Endodermal cell (in vitro differentiated cells): ENCODE results near the gene ATP5PB. TPM values are rescaled to one million over a fixed set of nuclear protein-coding genes. Genes with fewer than 3 reads are reported as not detected.

ENCODE experiments used
- DNase-seq: peaks from one replicate; pipeline ENCODE4 v3.0.0-alpha.2; 2017
- H3K27ac ChIP-seq: 2 replicates; pipeline ENCODE4 v1.5.1; 2013; ENCODE audit warnings: mild to moderate bottlenecking, low read depth, low read length, moderate library complexity
- H3K27me3 ChIP-seq: 2 replicates; pipeline ENCODE4 v1.6.1; 2013; ENCODE audit warnings: mild to moderate bottlenecking, low read length, moderate library complexity; ENCODE audit not compliant: insufficient read depth, control insufficient read depth, poor library complexity, severe bottlenecking
- H3K36me3 ChIP-seq: 2 replicates; pipeline ENCODE4 v1.7.0; 2013; ENCODE audit warnings: mild to moderate bottlenecking, low read length, moderate library complexity; ENCODE audit not compliant: control insufficient read depth, insufficient read depth
- H3K4me1 ChIP-seq: one replicate; pipeline ENCODE4 v1.7.0; 2013; ENCODE audit warnings: low read length; ENCODE audit not compliant: control insufficient read depth, insufficient read depth
- H3K4me3 ChIP-seq: 2 replicates; pipeline ENCODE4 v1.5.1; 2013; ENCODE audit warnings: mild to moderate bottlenecking, low read length, moderate library complexity
- H3K9ac ChIP-seq: 2 replicates; pipeline ENCODE4 v1.6.1; 2013; ENCODE audit warnings: mild to moderate bottlenecking, low read length, moderate library complexity; ENCODE audit not compliant: poor library complexity, severe bottlenecking; ENCODE audit errors: extremely low read depth
- H3K9me3 ChIP-seq: 2 replicates; pipeline ENCODE4 v1.6.1; 2013; ENCODE audit warnings: mild to moderate bottlenecking, low read length, moderate library complexity; ENCODE audit not compliant: control insufficient read depth
- H3K27ac Mint-ChIP-seq: 2 replicates; pipeline ENCODE4 v1.8.0; 2020; ENCODE audit warnings: mixed read lengths
- H3K27me3 Mint-ChIP-seq: 2 replicates; pipeline ENCODE4 v1.8.0; 2021; ENCODE audit warnings: mild to moderate bottlenecking, mixed read lengths; ENCODE audit not compliant: insufficient read depth
- H3K36me3 Mint-ChIP-seq: 2 replicates; pipeline ENCODE4 v1.8.0; 2020; ENCODE audit warnings: low read depth, mixed read lengths
- H3K4me1 Mint-ChIP-seq: 2 replicates; pipeline ENCODE4 v1.8.0; 2020; ENCODE audit warnings: mixed read lengths
- H3K4me3 Mint-ChIP-seq: 2 replicates; pipeline ENCODE4 v1.8.0; 2020; ENCODE audit warnings: mild to moderate bottlenecking, moderate library complexity, mixed read lengths
- H3K9me3 Mint-ChIP-seq: 2 replicates; pipeline ENCODE4 v1.8.0; 2020; ENCODE audit warnings: mild to moderate bottlenecking, mixed read lengths
- CTCF ChIP-seq: fragments of 200-600 bp; sonication (generic); conservative IDR thresholded peaks from 2 replicates; pipeline ENCODE4 v1.5.0; 2021; ENCODE audit warnings: antibody characterized with exemption, mild to moderate bottlenecking
- WGBS, 2 experiments: methylation state at CpG; one replicate each; pipeline versions ENCODE4 v1.1.5 to v1.1.7; 2013; ENCODE audit warnings: missing lambda C conversion rate in 2 of 2, mixed read lengths in 1 of 2; ENCODE audit not compliant: insufficient coverage in 1 of 2, insufficient read length in 1 of 2; 5-methylcytosine and 5-hydroxymethylcytosine counted together
- total RNA-seq, 2 donors: library from RNA; stranded (reverse); fragmentation: NEBNext Ultra II Directional in 1 of 2; extraction: Animal tissue kit (Norgen Biotek cat#: 25700) in 1 of 2; gene quantifications; 2 replicates in 1 of 2; 3 replicates in 1 of 2; pipeline ENCODE4 v1.2.1, GENCODE V29; 2021

ATP5PB gene
- total RNA-seq, 2 donors from 2014 or later = 165 to 181 TPM

DNA sequence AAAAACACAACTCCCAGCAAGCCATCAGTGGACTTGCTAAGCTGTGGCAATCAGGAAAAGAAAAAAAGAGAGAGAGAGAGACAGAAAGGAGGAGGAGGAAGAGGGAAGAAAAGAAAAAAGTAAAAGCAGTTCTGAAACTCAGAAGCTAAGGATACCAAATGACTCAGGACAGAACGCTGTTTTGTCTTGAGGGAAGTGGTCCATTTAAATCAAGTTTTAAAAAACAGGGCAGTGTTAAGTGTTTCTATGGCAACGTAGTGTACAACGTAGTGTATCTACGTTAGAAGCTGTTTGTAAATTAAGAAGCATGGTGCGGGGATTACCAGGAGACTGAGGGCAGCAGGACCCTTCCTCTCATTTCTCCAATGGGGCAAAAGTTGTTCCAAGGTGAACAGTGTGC lies 48.3 kb downstream of the ATP5PB start:
- Histone ChIP-seq H3K9ac (no peak overlapping the region), H3K4me1 (no peaks in the 10 kb centered on the region), H3K36me3 (no peaks in the 10 kb centered on the region), H3K27me3 (no peaks in the 10 kb centered on the region), H3K27ac (no peak overlapping the region), H3K4me3 (no peak overlapping the region), H3K9me3 (no peaks in the 10 kb centered on the region)
- H3K36me3 Mint-ChIP-seq = no peaks in the 10 kb centered on the region
- no peak for TF ChIP-seq CTCF
- DNase-seq = no peak
- no peak overlapping the region for H3K27ac Mint-ChIP-seq
- H3K4me3 Mint-ChIP-seq = no peak overlapping the region
- WGBS, 2 experiments = 90 to 95% methylated on average over 5 of the region's 5 CpGs
- no peaks in the 10 kb centered on the region for H3K27me3 Mint-ChIP-seq
- H3K9me3 Mint-ChIP-seq = peaks cover 6% of the 10 kb centered on the region
- H3K4me1 Mint-ChIP-seq = no peaks in the 10 kb centered on the region

DNA sequence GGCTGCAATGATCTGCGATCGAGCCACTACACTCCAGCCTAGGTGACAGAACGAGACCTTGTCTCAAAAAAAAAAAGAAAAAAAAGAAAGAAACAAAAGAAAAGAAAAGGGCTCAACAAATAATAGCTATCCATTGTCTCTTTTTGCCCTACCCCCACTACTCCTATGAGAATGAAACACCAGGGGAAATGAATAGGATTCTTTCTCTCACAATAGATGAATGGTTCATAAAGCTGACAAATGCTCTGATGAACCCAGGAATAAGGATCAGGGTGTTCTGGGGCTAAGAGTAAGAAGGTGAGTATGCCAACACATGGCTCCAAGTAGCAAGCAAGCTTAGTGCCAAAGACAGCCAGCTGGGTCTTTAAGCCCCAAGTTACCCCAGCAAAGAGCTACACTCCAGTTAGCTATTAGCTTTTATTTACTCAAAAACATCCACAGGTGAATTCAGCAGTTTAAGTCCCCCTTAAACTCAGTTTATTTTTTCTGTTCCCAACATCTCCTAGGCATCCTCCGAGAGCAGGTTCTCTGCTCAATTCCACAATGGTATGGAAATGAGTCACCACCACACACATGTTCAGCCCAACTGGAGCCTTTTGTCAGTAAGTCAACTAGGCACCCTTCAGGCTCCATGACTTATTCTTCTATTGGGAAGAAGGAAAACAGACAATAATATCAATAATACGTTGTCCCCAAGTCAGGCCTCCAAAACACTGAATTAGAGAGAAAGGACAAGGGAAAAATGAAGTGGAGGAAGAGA lies 49.9 kb downstream of the ATP5PB start:
- H3K9ac ChIP-seq = no peak overlapping the region
- no peak for DNase-seq
- no peaks in the 10 kb centered on the region for H3K4me1 ChIP-seq
- H3K27me3 ChIP-seq = no peaks in the 10 kb centered on the region
- H3K9me3 ChIP-seq = no peaks in the 10 kb centered on the region
- Mint-ChIP-seq H3K9me3 (peaks cover 6% of the 10 kb centered on the region), H3K4me1 (no peaks in the 10 kb centered on the region), H3K4me3 (no peak overlapping the region), H3K27ac (no peak overlapping the region), H3K27me3 (no peaks in the 10 kb centered on the region), H3K36me3 (no peaks in the 10 kb centered on the region)
- H3K27ac ChIP-seq = no peak overlapping the region
- WGBS, 2 experiments = 83 to 94% methylated on average over 1 to 4 of the region's 5 CpGs
- no peaks in the 10 kb centered on the region for H3K36me3 ChIP-seq
- TF ChIP-seq CTCF = no peak
- H3K4me3 ChIP-seq = no peak overlapping the region

DNA sequence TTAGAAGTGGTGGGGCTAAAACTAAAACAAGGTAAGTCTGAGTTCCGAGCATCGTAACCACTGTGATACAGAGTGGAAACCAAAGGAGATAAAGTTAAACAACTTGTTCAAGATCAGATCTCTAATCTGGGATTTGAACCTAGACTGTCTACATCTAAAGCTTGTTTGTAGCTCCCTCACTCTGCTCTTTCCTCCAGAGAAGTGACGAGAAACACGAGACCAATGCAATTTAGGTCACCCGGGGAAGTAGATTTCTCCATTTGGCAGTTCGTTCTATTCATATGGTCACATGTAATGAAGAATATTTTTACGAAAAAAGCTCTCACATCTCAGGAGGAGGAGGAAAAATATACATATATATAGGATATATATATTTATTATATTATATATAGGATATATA lies 52.4 kb downstream of the ATP5PB start:
- no peaks in the 10 kb centered on the region for H3K4me1 Mint-ChIP-seq
- Histone ChIP-seq H3K4me3 (no peak overlapping the region), H3K9ac (no peak overlapping the region), H3K36me3 (no peaks in the 10 kb centered on the region), H3K27ac (no peak overlapping the region), H3K27me3 (peaks cover 4% of the 10 kb centered on the region), H3K9me3 (no peaks in the 10 kb centered on the region), H3K4me1 (no peaks in the 10 kb centered on the region)
- no peak overlapping the region for H3K4me3 Mint-ChIP-seq
- H3K36me3 Mint-ChIP-seq = no peaks in the 10 kb centered on the region
- H3K9me3 Mint-ChIP-seq = peaks cover under 1% of the 10 kb centered on the region
- H3K27ac Mint-ChIP-seq = no peak overlapping the region
- WGBS, 2 experiments = 93 to 100% methylated on average over 2 to 6 of the region's 7 CpGs
- no peak for TF ChIP-seq CTCF
- H3K27me3 Mint-ChIP-seq = no peaks in the 10 kb centered on the region
- no peak for DNase-seq
